Stomach (tissue), 4 donors: ENCODE data around the gene TADA2B.

Experiments used
- POLR2A ChIP-seq, 4 donors: fragments of 450-650 bp; IDR thresholded peaks; one replicate each; pipeline ENCODE4 v1.6.1; 2016; ENCODE audit warnings: antibody characterized with exemption in 4 of 4, control low read depth in 2 of 4, mild to moderate bottlenecking in 1 of 4, moderate library complexity in 1 of 4
- POLR2AphosphoS5 ChIP-seq, 3 donors: sonication (generic); formaldehyde crosslinking; IDR thresholded peaks; one replicate each; pipeline ENCODE4 v1.6.1; 2016; ENCODE audit warnings: antibody characterized with exemption in 3 of 3
- TF ChIP-seq, protein P1 (sequence below), 7 experiments: fragments of 450-650 bp in 4 of 7; fragments of 200-600 bp in 3 of 7; sonication (generic) in 3 of 7; IDR thresholded peaks; one replicate each; pipeline ENCODE4 v1.5.1; 2016 to 2019; ENCODE audit warnings: antibody characterized with exemption in 7 of 7, control low read depth in 2 of 7, mild to moderate bottlenecking in 1 of 7

GRCh38 chr4:7029212-7029611 lies 14.0 kb upstream of the TADA2B start:
- TF ChIP-seq POLR2AphosphoS5 (IDR thresholded peaks at IDR 0.05) (no peak), POLR2A (IDR thresholded peaks at IDR 0.05) (no peak)
- TF ChIP-seq, protein P1, sequence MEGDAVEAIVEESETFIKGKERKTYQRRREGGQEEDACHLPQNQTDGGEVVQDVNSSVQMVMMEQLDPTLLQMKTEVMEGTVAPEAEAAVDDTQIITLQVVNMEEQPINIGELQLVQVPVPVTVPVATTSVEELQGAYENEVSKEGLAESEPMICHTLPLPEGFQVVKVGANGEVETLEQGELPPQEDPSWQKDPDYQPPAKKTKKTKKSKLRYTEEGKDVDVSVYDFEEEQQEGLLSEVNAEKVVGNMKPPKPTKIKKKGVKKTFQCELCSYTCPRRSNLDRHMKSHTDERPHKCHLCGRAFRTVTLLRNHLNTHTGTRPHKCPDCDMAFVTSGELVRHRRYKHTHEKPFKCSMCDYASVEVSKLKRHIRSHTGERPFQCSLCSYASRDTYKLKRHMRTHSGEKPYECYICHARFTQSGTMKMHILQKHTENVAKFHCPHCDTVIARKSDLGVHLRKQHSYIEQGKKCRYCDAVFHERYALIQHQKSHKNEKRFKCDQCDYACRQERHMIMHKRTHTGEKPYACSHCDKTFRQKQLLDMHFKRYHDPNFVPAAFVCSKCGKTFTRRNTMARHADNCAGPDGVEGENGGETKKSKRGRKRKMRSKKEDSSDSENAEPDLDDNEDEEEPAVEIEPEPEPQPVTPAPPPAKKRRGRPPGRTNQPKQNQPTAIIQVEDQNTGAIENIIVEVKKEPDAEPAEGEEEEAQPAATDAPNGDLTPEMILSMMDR (IDR thresholded peaks at IDR 0.05) = no peak
